Measurements from ENCODE around the gene GNA14.

Gene GNA14

GRCh38 chr9:77384406-77384805 lies 263.7 kb downstream of the GNA14 start:
- no peak for DNase-seq

GRCh38 chr9:77375956-77376532 lies 272.1 kb downstream of the GNA14 start:
- DNase-seq: no peak

GRCh38 chr9:77374266-77374665 lies 273.9 kb downstream of the GNA14 start:
- no peak for DNase-seq
